HCT116 (cell line): ENCODE data around the gene TFDP1. TPM values are rescaled to one million over a fixed set of nuclear protein-coding genes. Genes with fewer than 3 reads are reported as not detected.

Experiments used
- ATAC-seq: fragments of 200-7000 bp; cut with Tn5 transposase; 2 replicates; pipeline ENCODE4 v1.9.1; 2020; ENCODE audit warnings: mild to moderate bottlenecking, moderate library complexity
- BruUV-seq: library from RNA; stranded (reverse); fragments of 400-500 nt; replicated peaks from 2 replicates; lab custom pipeline; 2021; lab: Mats Ljungman, UMichigan
- CTCF ChIA-PET: fragments of 300-600 bp; sonication (Branson Sonifier 250); formaldehyde crosslinking; loops from one replicate; lab custom pipeline; 2021; ENCODE audit warnings: antibody characterized with exemption; lab: Charles Lee
- POLR2A ChIA-PET: fragments of 300-600, 350-600 bp; sonication (Branson Sonifier 250); formaldehyde crosslinking; loops from one replicate; lab custom pipeline; 2021; ENCODE audit warnings: antibody characterized with exemption; lab: Charles Lee
- RAD21 ChIA-PET, 2 experiments: fragments of 300-600 bp; sonication (Branson Sonifier 250); formaldehyde crosslinking; loops; one replicate each; lab custom pipeline; 2023; ENCODE audit warnings: low total read pairs in 2 of 2; ENCODE audit not compliant: uncharacterized antibody in 2 of 2, unreplicated experiment in 2 of 2, low non-redundant PET in 1 of 2; lab: Charles Lee
- DNase-seq: peaks from one replicate; pipeline ENCODE4 v3.0.0-alpha.2; 2010; ENCODE audit warnings: low read depth, low spot score
- H2AFZ ChIP-seq: fragments of 200-600 bp; shearing (Covaris generic), sonication (generic); 2 replicates; pipeline ENCODE4 v1.6.1; 2017; ENCODE audit warnings: low read depth, mixed run types, mixed read lengths, antibody characterized with exemption, low read length; ENCODE audit not compliant: poor library complexity, severe bottlenecking
- H3K27ac ChIP-seq: 2 replicates; pipeline ENCODE4 v1.5.1; 2012; ENCODE audit warnings: low read depth, low read length
- H3K27me3 ChIP-seq: fragments of 200-600 bp; sonication (generic); 2 replicates; pipeline ENCODE4 v1.6.1; 2016; ENCODE audit warnings: mixed run types, low read length, mixed read lengths; ENCODE audit not compliant: insufficient read depth
- H3K36me3 ChIP-seq, 2 experiments: fragments of 200-500 bp in 1 of 2; fragments of 200-600 bp in 1 of 2; sonication (Bioruptor generic) in 1 of 2; sonication (generic) in 1 of 2; 2 replicates each; pipeline versions ENCODE4 v1.5.1 to v1.6.1; 2014 to 2016; ENCODE audit warnings: low read length in 2 of 2, inconsistent platforms in 1 of 2, mixed read lengths in 1 of 2, mixed run types in 1 of 2; ENCODE audit not compliant: insufficient read depth in 2 of 2, control insufficient read depth in 1 of 2
- H3K4me1 ChIP-seq, 2 experiments: fragments of 200-600 bp in 1 of 2; sonication (generic) in 1 of 2; 2 replicates each; pipeline versions ENCODE4 v1.5.1 to v1.6.1; 2012 to 2017; ENCODE audit warnings: low read length in 2 of 2, inconsistent platforms in 1 of 2, mild to moderate bottlenecking in 1 of 2, mixed read lengths in 1 of 2, mixed run types in 1 of 2, moderate library complexity in 1 of 2; ENCODE audit not compliant: insufficient read depth in 2 of 2, control insufficient read depth in 1 of 2
- H3K4me2 ChIP-seq: fragments of 200-600 bp; sonication (generic); 2 replicates; pipeline ENCODE4 v1.6.1; 2017; ENCODE audit warnings: mixed run types, low read length, mixed read lengths
- H3K4me3 ChIP-seq, 2 experiments: fragments of 200-600 bp in 1 of 2; sonication (generic) in 1 of 2; replicated peaks in 1 of 2; 2 replicates each; pipeline ENCODE4 v1.5.1; 2011 to 2016; ENCODE audit warnings: low read length in 2 of 2, control low read depth in 1 of 2, low read depth in 1 of 2, mild to moderate bottlenecking in 1 of 2, mixed read lengths in 1 of 2, mixed run types in 1 of 2
- H3K79me2 ChIP-seq: fragments of 200-600 bp; sonication (generic); 2 replicates; pipeline ENCODE4 v1.6.1; 2017; ENCODE audit warnings: mild to moderate bottlenecking, mixed run types, low read length, moderate library complexity, mixed read lengths; ENCODE audit not compliant: insufficient read depth
- H3K9ac ChIP-seq: fragments of 200-600 bp; sonication (generic); 2 replicates; pipeline ENCODE4 v1.6.1; 2016; ENCODE audit warnings: low read length, mixed read lengths
- H3K9me2 ChIP-seq: fragments of 200-600 bp; sonication (generic), shearing (Covaris generic); 2 replicates; pipeline ENCODE4 v1.6.1; 2017; ENCODE audit warnings: mixed run types, mild to moderate bottlenecking, moderate library complexity; ENCODE audit not compliant: insufficient read depth
- H3K9me3 ChIP-seq, 2 experiments: fragments of 200-500 bp in 1 of 2; fragments of 200-600 bp in 1 of 2; sonication (Bioruptor generic) in 1 of 2; sonication (generic) in 1 of 2; 2 replicates each; pipeline ENCODE4 v1.6.1; 2014 to 2017; ENCODE audit warnings: low read length in 2 of 2, mixed read lengths in 2 of 2, inconsistent platforms in 1 of 2, low read depth in 1 of 2, mild to moderate bottlenecking in 1 of 2, mixed run types in 1 of 2, moderate library complexity in 1 of 2; ENCODE audit not compliant: control insufficient read depth in 1 of 2, insufficient read depth in 1 of 2
- H4K20me1 ChIP-seq: fragments of 200-600 bp; sonication (generic), shearing (Covaris generic); 2 replicates; pipeline ENCODE4 v1.6.1; 2017; ENCODE audit warnings: mixed run types, mild to moderate bottlenecking, moderate library complexity; ENCODE audit not compliant: insufficient read depth
- ATF3 ChIP-seq: IDR thresholded peaks from 2 replicates; pipeline ENCODE4 v1.6.1; 2012
- CBX3 ChIP-seq: IDR thresholded peaks from 2 replicates; pipeline ENCODE4 v1.6.1; 2012; ENCODE audit warnings: low read depth
- ELF1 ChIP-seq: IDR thresholded peaks from 2 replicates; pipeline ENCODE4 v1.6.1; 2012; ENCODE audit warnings: low read depth, borderline replicate concordance
- EZH2 ChIP-seq: fragments of 200-600 bp; sonication (generic); IDR thresholded peaks from 2 replicates; pipeline ENCODE4 v1.6.1; 2017; ENCODE audit warnings: antibody characterized with exemption, mixed run types
- EZH2phosphoT487 ChIP-seq: fragments of 200-600 bp; IDR thresholded peaks from 2 replicates; pipeline ENCODE4 v1.6.1; 2018; ENCODE audit warnings: antibody characterized with exemption, borderline replicate concordance
- FOSL1 ChIP-seq: IDR thresholded peaks from 2 replicates; pipeline ENCODE4 v1.6.1; 2012; ENCODE audit warnings: low read depth
- JUND ChIP-seq: IDR thresholded peaks from 2 replicates; pipeline ENCODE4 v1.6.1; 2012
- MAX ChIP-seq: IDR thresholded peaks from 2 replicates; pipeline ENCODE4 v1.6.1; 2012
- POLR2AphosphoS5 ChIP-seq: IDR thresholded peaks from 2 replicates; pipeline ENCODE4 v1.6.1; 2011; ENCODE audit warnings: mild to moderate bottlenecking, low read depth, low read length, moderate library complexity
- RAD21 ChIP-seq: IDR thresholded peaks from 2 replicates; pipeline ENCODE4 v1.6.1; 2012; ENCODE audit warnings: low read depth, mild to moderate bottlenecking
- ZBTB33 ChIP-seq: IDR thresholded peaks from 2 replicates; pipeline ENCODE4 v1.6.1; 2011; ENCODE audit warnings: mild to moderate bottlenecking, low read length, moderate library complexity; ENCODE audit not compliant: insufficient replicate concordance; ENCODE audit errors: extremely low read depth
- ZNF274 ChIP-seq: fragments of 200-500 bp; sonication (Bioruptor generic); IDR thresholded peaks from 2 replicates; pipeline ENCODE4 v1.6.1; 2014; ENCODE audit warnings: mild to moderate bottlenecking, low read depth, low read length, inconsistent platforms
- intact Hi-C: fragments of 100-400 bp; cut with micrococcal nuclease; formaldehyde crosslinking; loops from 2 replicates; pipeline ENCODE4 v1.10.0; 2022
- total RNA-seq: library from RNA; stranded (reverse); gene quantifications from one replicate; pipeline ENCODE4 v1.2.1, GENCODE V29; 2021; ENCODE audit not compliant: unreplicated experiment

Gene TFDP1
- total RNA-seq, 1 experiment from 2014 or later: 169 TPM

GRCh38 chr13:113612607-113613006, 28.1 kb downstream of the TFDP1 start:
- POLR2A ChIA-PET: no interaction called here

More at GRCh38 chr13:113612607-113613006, 28.1 kb downstream of the TFDP1 start:
- Histone ChIP-seq H3K27ac (no peak overlapping the region), H3K4me1 (no peaks in the 10 kb centered on the region), H3K9ac (no peak overlapping the region), H3K4me3 (no peak overlapping the region), H3K4me2 (no peak overlapping the region), H4K20me1 (0 out of 2 replicates have a peak, but pooled peaks cover 2% of the 10 kb centered on the region), H3K9me3 (no peaks in the 10 kb centered on the region), H3K27me3 (no peaks in the 10 kb centered on the region), H3K36me3 (peaks cover 21 to 52% of the 10 kb centered on the region in 2 experiments; a peak in 3 of 4 replicates), H3K79me2 (peaks cover 100% of the 10 kb centered on the region), H2AFZ (no peak overlapping the region), H3K9me2 (no peaks in the 10 kb centered on the region)
- BruUV-seq: no TSS peak
- ChIA-PET CTCF (no interaction called here), RAD21 (interaction anchor here in 1 of 2 experiments (0.6 kb wide), 1 partner anchor 683 kb away, joined by 4 read pairs; no protein-coding TSS in a partner anchor)
- ATAC-seq (no peak), DNase-seq (no peak)
- TF ChIP-seq FOSL1 (no peak), ZBTB33 (no peak), EZH2 (no peak), JUND (no peak), EZH2phosphoT487 (no peak), ZNF274 (no peak), MAX (no peak), RAD21 (no peak), POLR2AphosphoS5 (no peak), ATF3 (no peak), ELF1 (no peak), CBX3 (no peak)
- intact Hi-C loops: no loop called here
